ENCODE results near the gene DNAJB12.
"Not testable (repeated sequence)": the region's sequence is repeated elsewhere in the genome, so short reads cannot be mapped to it uniquely, and the experiment has no call there.

Gene DNAJB12

GRCh38 chr10:72316748-72317435, 37.8 kb downstream of the DNAJB12 start:
- DNase-seq (ENCODE audit: low spot score): peak; percentile 55

DNA sequence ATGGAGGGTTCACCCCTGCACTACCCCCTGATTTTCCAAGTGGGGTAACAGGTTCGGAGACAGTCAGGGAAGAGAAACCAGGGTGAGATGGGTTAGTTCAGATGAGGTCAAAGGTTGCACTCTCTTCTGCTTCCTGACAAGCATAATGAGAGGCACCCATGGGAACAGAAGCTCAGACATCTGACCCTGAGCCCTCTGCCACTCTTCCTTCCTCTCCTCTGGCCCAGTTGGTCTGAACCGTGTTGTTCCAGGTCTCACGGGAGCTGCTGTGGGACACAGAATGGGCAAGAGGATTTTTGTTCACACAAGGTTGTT, 38.4 kb downstream of the DNAJB12 start:
- DNase-seq (ENCODE audit: low spot score): no peak

- DNase-seq (ENCODE audit: low spot score): no peak
Observed at GRCh38 chr10:72315611-72316385, 38.9 kb downstream of the DNAJB12 start.

GRCh38 chr10:72315054-72315453, 39.7 kb downstream of the DNAJB12 start:
- no peak for DNase-seq (ENCODE audit: low spot score)

GRCh38 chr10:72314263-72314662, 40.5 kb downstream of the DNAJB12 start:
- DNase-seq (ENCODE audit: low spot score): no peak

GRCh38 chr10:72312865-72313391, 41.8 kb downstream of the DNAJB12 start:
- DNase-seq (ENCODE audit: low spot score): no peak

DNA sequence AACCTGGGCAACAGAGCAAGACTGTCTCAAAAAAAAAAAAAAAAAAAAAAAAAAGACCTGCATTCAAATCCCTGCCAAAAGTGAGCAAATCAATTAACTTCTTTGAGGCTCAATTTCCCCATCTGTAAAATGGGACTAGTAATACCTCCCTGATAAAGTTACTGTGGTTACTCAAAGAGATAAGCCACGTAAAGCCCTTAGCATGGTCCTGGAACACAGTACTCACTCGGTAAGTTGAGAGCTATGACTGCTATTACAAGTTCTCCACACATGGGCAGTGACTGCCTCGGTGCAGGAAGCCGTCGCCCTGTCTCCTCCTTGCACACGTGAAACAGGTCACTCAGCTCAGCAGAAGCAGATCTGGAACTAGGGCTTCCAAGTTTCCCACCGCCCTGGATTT, 43.1 kb downstream of the DNAJB12 start:
- no peak for DNase-seq (ENCODE audit: low spot score)

DNA sequence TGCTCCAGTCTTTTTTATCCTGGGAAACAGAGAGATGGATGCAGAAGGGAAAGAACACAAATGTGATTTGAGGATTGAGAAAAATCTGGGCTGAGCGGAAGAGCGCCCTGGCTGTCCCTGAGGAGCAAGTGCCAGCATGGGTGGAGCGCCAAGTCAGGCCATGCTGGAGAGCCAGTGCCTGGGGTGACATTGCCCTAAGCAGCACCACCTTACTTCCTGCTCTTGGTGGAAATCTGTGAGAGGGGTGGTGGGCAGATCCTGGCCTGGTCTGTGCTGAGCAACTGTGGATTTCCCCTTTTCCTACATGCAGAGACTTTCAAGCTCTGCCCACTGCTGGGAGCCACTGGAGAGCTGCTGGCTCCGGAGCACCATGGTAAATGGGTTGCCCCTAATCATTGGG, 44.1 kb downstream of the DNAJB12 start:
- no peak for DNase-seq (ENCODE audit: low spot score)

DNA sequence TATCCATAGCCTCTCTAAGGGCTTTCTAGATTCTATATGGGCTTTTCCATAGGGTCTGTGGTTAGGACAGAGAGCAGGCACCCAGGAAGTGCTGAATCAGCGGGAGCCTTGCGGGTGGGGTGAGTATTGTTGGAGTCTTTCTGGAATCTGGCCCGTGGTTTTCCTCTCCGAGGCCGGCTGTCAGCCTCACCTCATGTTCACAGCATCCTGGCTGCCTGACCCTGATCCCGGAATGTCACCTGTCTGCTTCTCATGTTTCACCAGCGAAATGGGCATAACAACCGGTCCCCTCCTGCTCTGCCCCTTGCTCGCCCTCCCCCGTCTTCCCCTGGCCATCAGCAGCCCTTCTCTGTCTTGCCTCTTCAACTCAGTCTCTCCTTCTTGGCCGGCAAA, 44.5 kb downstream of the DNAJB12 start:
- DNase-seq (ENCODE audit: low spot score): no peak

DNA sequence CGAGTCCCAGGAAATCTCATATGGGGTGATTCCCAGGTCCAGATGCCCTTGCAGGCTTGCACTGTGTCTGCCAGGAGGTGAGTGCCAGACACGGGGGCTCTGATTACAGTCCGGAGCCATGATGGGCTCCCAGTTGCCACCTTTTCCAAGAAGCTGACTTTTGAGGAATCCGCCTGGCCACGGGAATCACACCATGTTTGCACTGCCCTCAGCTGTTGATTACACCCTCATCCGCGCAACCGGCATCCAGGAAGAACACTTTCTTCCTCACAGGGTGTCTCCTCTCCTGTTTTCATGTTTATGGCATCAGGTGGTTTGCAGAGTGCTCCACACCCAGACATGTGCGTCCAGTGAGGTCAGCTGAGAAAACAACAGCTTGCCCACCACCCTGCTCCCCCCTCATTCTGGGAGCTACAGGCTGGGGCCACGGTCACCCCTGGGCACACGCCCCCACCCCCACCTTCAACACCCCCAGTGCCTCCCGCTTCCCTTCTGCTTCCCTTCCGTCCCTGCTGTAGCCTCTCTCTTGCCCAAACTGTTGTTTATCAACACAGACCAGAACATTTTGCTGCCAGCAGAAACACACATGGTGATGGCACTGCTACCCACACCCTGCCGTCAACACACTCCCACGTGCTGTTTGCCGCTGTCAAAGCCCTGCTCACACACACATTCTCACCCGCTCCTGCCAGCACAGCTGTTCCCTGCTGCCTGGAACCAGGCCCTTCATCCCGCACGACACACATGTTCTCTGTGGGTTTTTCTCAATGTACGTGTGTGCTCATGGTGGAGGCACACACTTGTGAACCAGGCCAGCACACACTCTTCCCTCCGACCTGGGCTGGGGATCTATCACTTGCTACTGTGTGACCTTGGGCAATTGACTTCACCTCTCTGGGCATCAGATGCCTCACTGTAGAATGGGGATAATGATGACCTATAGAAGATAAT, 45.2 kb downstream of the DNAJB12 start:
- no peak for DNase-seq (ENCODE audit: low spot score)

GRCh38 chr10:72308320-72308987, 46.3 kb downstream of the DNAJB12 start:
- DNase-seq (ENCODE audit: low spot score): no peak

GRCh38 chr10:72307711-72308110, 47.0 kb downstream of the DNAJB12 start:
- DNase-seq (ENCODE audit: low spot score): not testable (repeated sequence)

GRCh38 chr10:72306215-72306760, 48.4 kb downstream of the DNAJB12 start:
- DNase-seq (ENCODE audit: low spot score): no peak

- DNase-seq (ENCODE audit: low spot score): no peak
Observed at GRCh38 chr10:72303424-72304128, 51.1 kb downstream of the DNAJB12 start.

DNA sequence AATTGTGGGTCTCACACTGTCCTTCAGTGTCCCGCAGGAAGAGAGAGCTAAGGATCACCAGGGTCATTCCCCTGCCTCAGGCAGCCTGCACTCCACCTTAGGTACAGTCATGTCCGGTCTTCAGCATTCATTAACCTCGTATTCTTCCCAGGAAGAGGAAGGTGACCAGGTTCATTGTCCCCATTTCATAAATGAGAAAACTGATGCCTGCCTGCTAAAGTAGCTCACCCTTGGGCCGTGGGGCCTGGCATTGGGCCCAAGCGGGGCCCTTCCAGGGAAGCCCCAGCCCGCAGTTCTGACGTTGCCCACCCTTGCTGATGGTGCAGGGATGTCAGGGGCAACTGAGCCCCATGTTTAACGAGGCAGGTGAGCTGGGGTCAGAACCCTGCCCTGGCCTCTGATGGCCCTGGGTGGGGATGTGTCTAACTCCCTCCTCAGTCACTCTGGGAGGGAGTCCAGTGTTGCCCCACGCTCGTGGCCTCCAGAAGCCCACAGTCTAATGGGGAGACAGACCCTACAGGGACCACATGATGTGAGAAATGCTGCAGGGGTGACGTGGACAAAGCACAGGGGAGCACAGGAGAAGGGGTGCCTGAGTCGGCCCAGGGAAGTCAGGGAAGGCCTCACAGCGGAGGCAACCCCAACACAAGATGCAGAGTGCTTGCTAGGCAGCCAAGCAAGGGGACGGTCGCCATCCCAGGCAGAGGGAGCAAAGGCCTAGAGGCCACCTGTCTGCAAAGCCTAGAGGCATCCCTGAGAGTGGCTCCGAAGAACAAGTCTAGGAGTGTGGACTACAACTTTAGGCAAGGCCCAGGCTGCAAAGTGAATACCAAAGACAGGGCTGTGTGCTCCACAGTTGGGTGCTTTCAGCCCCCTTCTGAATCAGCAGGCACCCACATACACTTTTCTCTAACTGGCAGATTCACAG, 55.9 kb downstream of the DNAJB12 start:
- no peak for DNase-seq (ENCODE audit: low spot score)

GRCh38 chr10:72297805-72298591, 56.7 kb downstream of the DNAJB12 start:
- peak; percentile 92 for DNase-seq (ENCODE audit: low spot score)

- DNase-seq (ENCODE audit: low spot score): peak; percentile 94
Observed at GRCh38 chr10:72297281-72297804, 57.4 kb downstream of the DNAJB12 start.

GRCh38 chr10:72296829-72297280, 57.9 kb downstream of the DNAJB12 start:
- not testable (repeated sequence) for DNase-seq (ENCODE audit: low spot score)

All from CD4-positive, alpha-beta T cell treated with Interleukin-2 at 100 ng/mL for 4 hours (primary cell).